Lung (tissue), 12 donors: ENCODE data around the gene MAGI3. TPM values are rescaled to one million over a fixed set of nuclear protein-coding genes. Genes with fewer than 3 reads are reported as not detected.

Experiments used
- ATAC-seq: fragments of 200-7000 bp; cut with Tn5 transposase; one replicate; pipeline ENCODE4 v1.9.1; 2020; ENCODE audit warnings: moderate number of reproducible peaks; ENCODE audit not compliant: insufficient read depth, low FRiP score
- DNase-seq, 3 donors: peaks; one replicate each; pipeline ENCODE4 v3.0.0-alpha.2; 2013 to 2017
- H3K27ac ChIP-seq, 2 donors: one replicate each; pipeline ENCODE4 v1.5.1; 2013; ENCODE audit warnings: mild to moderate bottlenecking in 2 of 2, moderate library complexity in 2 of 2, control low read depth in 1 of 2, inconsistent platforms in 1 of 2, low read depth in 1 of 2, low read length in 1 of 2
- H3K27me3 ChIP-seq, 3 donors: one replicate each; pipeline ENCODE4 v1.5.1; 2013; ENCODE audit warnings: low read length in 2 of 3; ENCODE audit not compliant: control insufficient read depth in 3 of 3, insufficient read depth in 3 of 3
- H3K36me3 ChIP-seq, 4 donors: one replicate each; pipeline ENCODE4 v1.5.1; 2013; ENCODE audit warnings: low read length in 4 of 4, mild to moderate bottlenecking in 1 of 4, moderate library complexity in 1 of 4; ENCODE audit not compliant: control insufficient read depth in 4 of 4, insufficient read depth in 4 of 4
- H3K4me1 ChIP-seq, 5 donors: one replicate each; pipeline ENCODE4 v1.5.1; 2013; ENCODE audit warnings: low read length in 5 of 5, mild to moderate bottlenecking in 2 of 5, moderate library complexity in 1 of 5; ENCODE audit not compliant: control insufficient read depth in 5 of 5, insufficient read depth in 5 of 5
- H3K4me3 ChIP-seq: one replicate; pipeline ENCODE4 v1.5.1; 2013; ENCODE audit warnings: mild to moderate bottlenecking, control low read depth, moderate library complexity
- H3K9ac ChIP-seq, 2 donors: one replicate each; pipeline ENCODE4 v1.5.1; 2013; ENCODE audit warnings: low read length in 2 of 2, control low read depth in 1 of 2; ENCODE audit not compliant: insufficient read depth in 1 of 2
- H3K9me3 ChIP-seq, 4 donors: one replicate each; pipeline ENCODE4 v1.5.1; 2013; ENCODE audit warnings: low read length in 3 of 4, mild to moderate bottlenecking in 1 of 4, moderate library complexity in 1 of 4; ENCODE audit not compliant: control insufficient read depth in 4 of 4, insufficient read depth in 3 of 4
- CTCF ChIP-seq: IDR thresholded peaks from 2 replicates; pipeline ENCODE4 v1.5.1; 2012; ENCODE audit warnings: mild to moderate bottlenecking; ENCODE audit errors: control extremely low read depth, extremely low read depth
- WGBS, 2 donors: extraction: QIAGEN DNeasy Blood & Tissue Kit; methylation state at CpG; one replicate each; pipeline ENCODE4 v1.1.7; 2013; 5-methylcytosine and 5-hydroxymethylcytosine counted together
- polyA plus RNA-seq, 2 donors: library from polyadenylated mRNA; stranded (reverse); fragments of 200-250 nt; gene quantifications; one replicate each; pipeline ENCODE4 v1.2.1, GENCODE V29; 2013
- total RNA-seq, 2 donors: library from RNA; depleted of rRNA in 1 of 2; stranded (reverse); fragments of >200 nt in 1 of 2; gene quantifications; one replicate each; pipeline ENCODE4 v1.2.1, GENCODE V29; 2014 to 2021
- donor health status: control.
- donor health status: control.
- donor health status: Bipolar disorder and iron deficiency.
- donor health status: healthy.
- donor health status: DM: yes; HTN: yes; CAD: no.

MAGI3 gene
- total and polyA plus RNA-seq, 4 donors: 7.5 to 137 (median 35.5) TPM

GRCh38 chr1:113369040-113369439 is 21.3 kb upstream of the MAGI3 start:
- H3K4me1 ChIP-seq: no peaks in the 10 kb centered on the region
- DNase-seq (no peak), ATAC-seq (no peak)
- no peak overlapping the region for H3K4me3 ChIP-seq
- TF ChIP-seq CTCF: no peak
- peaks cover 0 to 4% (median 0%) of the 10 kb centered on the region in 4 donors for H3K9me3 ChIP-seq
- no peaks in the 10 kb centered on the region for H3K36me3 ChIP-seq
- no peaks in the 10 kb centered on the region for H3K27me3 ChIP-seq
- H3K9ac ChIP-seq: no peak overlapping the region
- no peak overlapping the region for H3K27ac ChIP-seq

- no peak overlapping the region for H3K9ac ChIP-seq
- 87 to 96% methylated on average over 1 of the region's 1 CpG for WGBS, 2 donors
- ATAC-seq: no peak
Observed at GRCh38 chr1:113369699-113370098, 20.6 kb upstream of the MAGI3 start.

GRCh38 chr1:113370868-113371267 is 19.4 kb upstream of the MAGI3 start:
- no peak for ATAC-seq
- no peak overlapping the region for H3K4me3 ChIP-seq
- H3K36me3 ChIP-seq: no peaks in the 10 kb centered on the region
- H3K4me1 ChIP-seq: no peaks in the 10 kb centered on the region
- no peak for TF ChIP-seq CTCF
- no peak overlapping the region for H3K27ac ChIP-seq
- H3K9ac ChIP-seq: no peak overlapping the region
- 84 to 95% methylated on average over 3 of the region's 3 CpGs for WGBS, 2 donors
- H3K9me3 ChIP-seq: peaks cover 0 to 4% (median 0%) of the 10 kb centered on the region in 4 donors
- DNase-seq: no peak
- H3K27me3 ChIP-seq: no peaks in the 10 kb centered on the region

More at GRCh38 chr1:113369699-113370098, 20.6 kb upstream of the MAGI3 start:
- Histone ChIP-seq H3K9me3 (peaks cover 0 to 4% (median 0%) of the 10 kb centered on the region in 4 donors), H3K36me3 (no peaks in the 10 kb centered on the region), H3K27ac (no peak overlapping the region), H3K27me3 (no peaks in the 10 kb centered on the region), H3K4me1 (no peaks in the 10 kb centered on the region), H3K4me3 (no peak overlapping the region)
- DNase-seq: no peak
- no peak for TF ChIP-seq CTCF

- no peaks in the 10 kb centered on the region for H3K36me3 ChIP-seq
- TF ChIP-seq CTCF: no peak
- H3K4me1 ChIP-seq: no peaks in the 10 kb centered on the region
- no peak overlapping the region for H3K4me3 ChIP-seq
- H3K27me3 ChIP-seq: no peaks in the 10 kb centered on the region
- 57 to 72% methylated on average over 2 of the region's 2 CpGs for WGBS, 2 donors
- no peak overlapping the region for H3K9ac ChIP-seq
- DNase-seq (no peak), ATAC-seq (no peak)
- H3K27ac ChIP-seq: no peak overlapping the region
- peaks cover 0 to 4% (median 0%) of the 10 kb centered on the region in 4 donors for H3K9me3 ChIP-seq
Observed at GRCh38 chr1:113372546-113372945, 17.8 kb upstream of the MAGI3 start.
